Adrenal gland (tissue), 12 donors: ENCODE results near the gene PCNX2. TPM values are rescaled to one million over a fixed set of nuclear protein-coding genes. Genes with fewer than 3 reads are reported as not detected.
A peak's percentile ranks its signal among the peaks of the same experiment; 100 is the strongest.

Experiments used
- DNase-seq, 7 donors: peaks; one replicate each; pipeline ENCODE4 v3.0.0-alpha.2; 2019 to 2020
- H3K27ac ChIP-seq, 5 donors: fragments of 200-600 bp; sonication (generic) in 4 of 5; 1 replicate in 3 of 5; 2 replicates in 2 of 5; pipeline versions ENCODE4 v1.5.1 to v1.8.0; 2016 to 2020; ENCODE audit warnings: mild to moderate bottlenecking in 1 of 5
- H3K27me3 ChIP-seq: fragments of 200-600 bp; 2 replicates; pipeline ENCODE4 v1.8.0; 2021
- H3K36me3 ChIP-seq, 2 donors: fragments of 200-600 bp; replicated peaks in 1 of 2; 1 replicate in 1 of 2; 2 replicates in 1 of 2; pipeline versions ENCODE4 v1.5.1 to v1.8.0; 2018 to 2022
- H3K4me1 ChIP-seq, 2 donors: fragments of 200-600 bp; replicated peaks in 1 of 2; 1 replicate in 1 of 2; 2 replicates in 1 of 2; pipeline versions ENCODE4 v1.5.1 to v1.8.0; 2018 to 2021
- H3K4me3 ChIP-seq, 4 donors: fragments of 200-600 bp; sonication (generic) in 3 of 4; one replicate each; pipeline ENCODE4 v1.5.1; 2016 to 2018
- H3K9me3 ChIP-seq, 3 donors: fragments of 200-600 bp; sonication (generic) in 1 of 3; replicated peaks in 1 of 3; 1 replicate in 2 of 3; 2 replicates in 1 of 3; pipeline versions ENCODE4 v1.5.1 to v1.8.0; 2016 to 2021
- POLR2A ChIP-seq, 2 donors: fragments of 450-650 bp; IDR thresholded peaks; one replicate each; pipeline ENCODE4 v1.6.1; 2017; ENCODE audit warnings: antibody characterized with exemption in 2 of 2, mild to moderate bottlenecking in 2 of 2, moderate library complexity in 1 of 2
- WGBS, 4 donors: extraction: QIAGEN DNeasy Blood & Tissue Kit in 2 of 4; methylation state at CpG; one replicate each; pipeline versions ENCODE4 v1.1.5 to v1.1.7; 2013 to 2017; 5-methylcytosine and 5-hydroxymethylcytosine counted together
- intact Hi-C, 2 donors: fragments of 100-400 bp; cut with DNase I; formaldehyde crosslinking; loops; one replicate each; pipeline versions ENCODE4 v1.14.1 to v1.15.0; 2022 to 2023
- polyA plus RNA-seq, 3 donors: library from polyadenylated mRNA; stranded (reverse); fragments of 200-250 nt in 2 of 3; fragments of 350-450 nt in 1 of 3; fragmentation: Illumina TruSeq in 1 of 3; extraction: RNeasy Lipid Tissue Mini Kit (QIAGEN cat#74804) in 1 of 3; gene quantifications; one replicate each; pipeline ENCODE4 v1.2.3, GENCODE V29; 2013 to 2014
- total RNA-seq, 9 donors: library from RNA; depleted of rRNA in 4 of 9; stranded (reverse); fragments of >200 nt in 4 of 9; fragments of 120-200 nt in 1 of 9; fragmentation: NEBNext Ultra II Directional in 1 of 9; extraction: Animal tissue kit (Norgen Biotek cat#: 25700) in 1 of 9; gene quantifications; one replicate each; pipeline versions ENCODE4 v1.1.0 to v1.2.4, GENCODE V29; 2013 to 2023
- TF ChIP-seq, protein P1 (sequence below), 6 experiments: fragments of 450-650 bp in 4 of 6; fragments of 200-600 bp in 2 of 6; sonication (generic) in 1 of 6; IDR thresholded peaks; 1 replicate in 5 of 6; 2 replicates in 1 of 6; pipeline versions ENCODE4 v1.5.1 to v1.8.0; 2016 to 2021; ENCODE audit warnings: antibody characterized with exemption in 6 of 6, mild to moderate bottlenecking in 2 of 6, moderate library complexity in 1 of 6
- donor health status: healthy with polysubstance abuse.
- donor health status: Bipolar disorder and iron deficiency.
- donor health status: DM: yes; HTN: yes; CAD: no.
- donor health status: DM: no; HTN: no; CAD: no.
- donor health status: DM: no; HTN: no; CAD: no.
- donor health status: DM: yes; HTN: yes; CAD: no.

PCNX2 gene
- total and polyA plus RNA-seq, 12 donors: 2.2 to 14.5 (median 5.5) TPM

DNA sequence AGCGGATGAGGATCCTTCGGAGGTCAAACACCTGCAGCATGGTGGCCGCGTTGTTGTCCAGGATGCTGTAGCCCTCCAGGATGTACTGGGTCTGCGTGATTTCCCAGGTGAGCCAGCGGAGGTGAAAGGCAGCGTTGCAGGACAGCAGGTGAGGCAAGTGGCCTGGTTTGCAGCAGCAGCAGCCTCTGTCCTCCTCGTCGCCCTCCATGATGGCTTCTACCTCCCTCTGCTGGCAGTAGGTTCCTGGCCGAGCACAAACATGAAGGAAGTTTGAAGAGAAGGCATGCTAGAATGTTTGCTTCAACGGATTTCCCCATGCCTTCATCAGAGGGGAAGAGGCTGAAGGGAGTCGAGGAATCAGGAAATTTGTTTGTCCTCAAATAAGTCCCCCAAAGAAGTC is 270.4 kb downstream of the PCNX2 start:
- WGBS, 4 donors: 72 to 79% (median 77%) methylated on average over 9 to 12 of the region's 12 CpGs
- no peaks in the 10 kb centered on the region for H3K4me1 ChIP-seq
- intact Hi-C loops: no loop called here
- H3K27ac ChIP-seq: no peak overlapping the region
- TF ChIP-seq, protein P1, sequence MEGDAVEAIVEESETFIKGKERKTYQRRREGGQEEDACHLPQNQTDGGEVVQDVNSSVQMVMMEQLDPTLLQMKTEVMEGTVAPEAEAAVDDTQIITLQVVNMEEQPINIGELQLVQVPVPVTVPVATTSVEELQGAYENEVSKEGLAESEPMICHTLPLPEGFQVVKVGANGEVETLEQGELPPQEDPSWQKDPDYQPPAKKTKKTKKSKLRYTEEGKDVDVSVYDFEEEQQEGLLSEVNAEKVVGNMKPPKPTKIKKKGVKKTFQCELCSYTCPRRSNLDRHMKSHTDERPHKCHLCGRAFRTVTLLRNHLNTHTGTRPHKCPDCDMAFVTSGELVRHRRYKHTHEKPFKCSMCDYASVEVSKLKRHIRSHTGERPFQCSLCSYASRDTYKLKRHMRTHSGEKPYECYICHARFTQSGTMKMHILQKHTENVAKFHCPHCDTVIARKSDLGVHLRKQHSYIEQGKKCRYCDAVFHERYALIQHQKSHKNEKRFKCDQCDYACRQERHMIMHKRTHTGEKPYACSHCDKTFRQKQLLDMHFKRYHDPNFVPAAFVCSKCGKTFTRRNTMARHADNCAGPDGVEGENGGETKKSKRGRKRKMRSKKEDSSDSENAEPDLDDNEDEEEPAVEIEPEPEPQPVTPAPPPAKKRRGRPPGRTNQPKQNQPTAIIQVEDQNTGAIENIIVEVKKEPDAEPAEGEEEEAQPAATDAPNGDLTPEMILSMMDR (IDR thresholded peaks at IDR 0.05): peak; percentile 26 to 61 (median 48)
- TF ChIP-seq POLR2A (IDR thresholded peaks at IDR 0.05): no peak
- no peaks in the 10 kb centered on the region for H3K9me3 ChIP-seq
- H3K27me3 ChIP-seq: no peaks in the 10 kb centered on the region
- no peak overlapping the region for H3K4me3 ChIP-seq
- no peaks in the 10 kb centered on the region for H3K36me3 ChIP-seq
- peak; percentile 27 to 77 (median 58) for DNase-seq

DNA sequence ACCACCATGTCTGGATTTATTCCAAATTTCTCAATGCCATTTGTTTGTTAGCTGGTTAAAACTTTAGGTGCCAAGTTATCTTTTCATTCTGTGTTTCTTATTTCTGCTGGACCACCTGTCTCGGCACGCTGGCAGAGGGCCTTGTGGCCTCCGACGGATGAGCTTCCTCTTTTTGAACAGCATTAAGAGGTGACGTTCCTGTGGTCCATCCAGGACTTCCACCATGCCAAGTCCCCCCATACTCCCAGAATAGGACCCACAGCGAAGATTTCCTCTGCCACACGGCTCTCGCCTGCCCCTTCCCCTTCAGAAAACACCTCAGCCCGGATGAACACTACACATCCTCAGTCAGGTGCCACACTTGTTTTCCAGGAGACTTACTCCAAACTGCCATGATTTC is 271.3 kb downstream of the PCNX2 start:
- H3K9me3 ChIP-seq: no peaks in the 10 kb centered on the region
- H3K27ac ChIP-seq: no peak overlapping the region
- H3K4me1 ChIP-seq: no peaks in the 10 kb centered on the region
- H3K4me3 ChIP-seq: no peak overlapping the region
- intact Hi-C loops: loop anchor here in 1 of 2 donors (5.0 kb wide), 1 partner anchor 392 kb away; the partner anchor contains the start of gene SIPA1L2
- no peaks in the 10 kb centered on the region for H3K27me3 ChIP-seq
- TF ChIP-seq, protein P1 (IDR thresholded peaks at IDR 0.05): no peak
- no peak for TF ChIP-seq POLR2A (IDR thresholded peaks at IDR 0.05)
- no peaks in the 10 kb centered on the region for H3K36me3 ChIP-seq
- 80 to 95% (median 87%) methylated on average over 9 of the region's 9 CpGs for WGBS, 4 donors
- DNase-seq: no peak

DNA sequence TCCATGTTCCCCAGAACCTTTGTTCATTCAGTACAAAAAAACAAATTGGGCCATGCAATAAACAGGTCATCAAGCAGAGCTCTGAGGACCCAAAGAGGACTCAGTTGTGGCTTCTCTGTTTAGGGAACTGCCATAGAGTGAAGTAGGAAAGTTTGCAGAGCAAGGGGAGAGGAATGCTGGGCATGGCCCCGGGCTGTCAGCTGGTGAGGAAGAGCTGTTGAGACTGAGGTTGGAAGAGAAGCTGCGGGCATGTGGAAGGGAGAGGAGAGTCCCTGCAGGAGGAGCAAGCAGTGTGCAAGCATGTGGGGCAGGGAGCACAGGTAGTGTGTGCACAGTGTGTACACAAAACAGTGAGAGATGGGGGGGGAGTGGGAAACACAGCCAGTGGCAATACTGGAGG is 273.3 kb downstream of the PCNX2 start:
- H3K4me1 ChIP-seq: no peaks in the 10 kb centered on the region
- no peak overlapping the region for H3K27ac ChIP-seq
- 88 to 93% (median 92%) methylated on average over 2 of the region's 2 CpGs for WGBS, 4 donors
- H3K36me3 ChIP-seq: no peaks in the 10 kb centered on the region
- TF ChIP-seq, protein P1 (IDR thresholded peaks at IDR 0.05): no peak
- no peak for TF ChIP-seq POLR2A (IDR thresholded peaks at IDR 0.05)
- DNase-seq: no peak
- no peaks in the 10 kb centered on the region for H3K27me3 ChIP-seq
- no peaks in the 10 kb centered on the region for H3K9me3 ChIP-seq
- H3K4me3 ChIP-seq: no peak overlapping the region
- intact Hi-C loops: loop anchor here in 1 of 2 donors (5.0 kb wide), 1 partner anchor 390 kb away; the partner anchor contains the start of gene SIPA1L2

DNA sequence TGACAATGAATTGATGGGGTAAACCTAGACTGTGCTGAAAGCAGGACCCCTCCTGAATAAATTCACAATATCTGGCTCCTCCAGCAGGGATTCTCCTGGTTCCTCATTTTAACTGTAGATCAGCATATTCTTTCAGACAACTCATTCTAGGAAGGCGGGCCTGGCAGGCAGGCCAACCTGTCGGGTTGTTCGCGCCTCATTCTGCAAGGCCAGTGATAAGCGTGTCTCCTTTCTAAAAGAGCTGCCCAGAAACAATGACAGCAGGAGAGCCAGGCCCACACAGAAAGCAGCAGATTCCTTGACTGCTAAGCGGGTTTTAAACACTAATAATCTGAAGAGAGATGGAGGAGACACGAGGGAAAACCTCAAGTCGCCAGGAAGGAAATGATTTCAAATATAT is 275.1 kb downstream of the PCNX2 start:
- Histone ChIP-seq H3K4me3 (no peak overlapping the region), H3K27ac (no peak overlapping the region), H3K27me3 (no peaks in the 10 kb centered on the region), H3K4me1 (no peaks in the 10 kb centered on the region), H3K36me3 (no peaks in the 10 kb centered on the region), H3K9me3 (no peaks in the 10 kb centered on the region)
- TF ChIP-seq, protein P1 (IDR thresholded peaks at IDR 0.05): no peak
- TF ChIP-seq POLR2A (IDR thresholded peaks at IDR 0.05): no peak
- DNase-seq: no peak
- intact Hi-C loops: loop anchor here in 1 of 2 donors (5.0 kb wide), 1 partner anchor 388 kb away; the partner anchor contains the start of gene SIPA1L2
- WGBS, 4 donors: 67 to 79% (median 70%) methylated on average over 8 of the region's 8 CpGs
